GM18498 (cell line): ENCODE measurements around the gene CCDC197.
A peak's percentile ranks its signal among the peaks of the same experiment; 100 is the strongest.

Experiments
- ATAC-seq: cut with Tn5 transposase; IDR thresholded peaks from one replicate; pipeline ENCODE4 v1.9.1; 2021; ENCODE audit warnings: mild to moderate bottlenecking, moderate library complexity; ENCODE audit not compliant: unreplicated experiment

Gene CCDC197

DNA sequence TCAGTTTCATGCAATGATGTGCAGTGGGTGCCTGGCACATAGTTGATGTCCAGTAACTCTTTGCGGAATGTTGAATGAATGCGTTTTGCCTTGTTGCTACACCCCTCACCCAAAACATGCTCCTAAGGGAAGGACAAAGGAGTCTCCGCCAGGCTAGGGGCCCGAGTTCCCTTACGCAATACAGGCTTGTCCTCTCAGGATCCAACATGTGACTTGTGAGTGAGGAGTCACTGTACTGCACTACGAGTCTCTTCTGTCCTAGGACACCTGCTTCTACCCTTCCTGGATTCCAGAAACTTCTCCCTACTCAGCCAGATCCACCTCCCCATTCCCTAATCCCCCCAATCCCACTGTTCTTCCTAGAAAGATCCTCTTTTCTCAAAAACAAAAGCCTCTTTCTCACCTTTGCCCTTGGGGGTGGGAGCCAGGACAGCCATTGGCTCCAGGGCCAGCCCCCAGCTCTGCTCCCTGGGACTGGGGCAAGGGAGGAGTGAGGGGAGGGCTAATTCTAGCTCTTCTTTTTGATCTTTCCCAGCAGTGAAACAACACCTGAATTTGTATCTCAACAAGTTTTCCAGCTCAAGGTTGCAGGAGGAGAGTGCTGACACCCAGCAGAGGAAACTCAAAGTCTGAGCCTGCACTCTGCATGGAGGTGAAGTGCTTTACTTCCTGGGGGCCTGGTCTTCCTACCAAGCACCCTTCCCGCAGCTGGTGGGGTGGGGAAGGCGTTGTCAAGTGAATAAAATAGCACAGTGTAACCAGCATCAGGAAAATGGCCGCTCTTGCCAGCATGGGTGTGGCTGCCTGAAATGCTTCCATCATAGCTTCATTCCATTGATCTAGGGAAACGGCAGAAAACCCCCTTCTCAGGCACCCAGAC is 25.7 kb downstream of the CCDC197 start:
- no peak for ATAC-seq

DNA sequence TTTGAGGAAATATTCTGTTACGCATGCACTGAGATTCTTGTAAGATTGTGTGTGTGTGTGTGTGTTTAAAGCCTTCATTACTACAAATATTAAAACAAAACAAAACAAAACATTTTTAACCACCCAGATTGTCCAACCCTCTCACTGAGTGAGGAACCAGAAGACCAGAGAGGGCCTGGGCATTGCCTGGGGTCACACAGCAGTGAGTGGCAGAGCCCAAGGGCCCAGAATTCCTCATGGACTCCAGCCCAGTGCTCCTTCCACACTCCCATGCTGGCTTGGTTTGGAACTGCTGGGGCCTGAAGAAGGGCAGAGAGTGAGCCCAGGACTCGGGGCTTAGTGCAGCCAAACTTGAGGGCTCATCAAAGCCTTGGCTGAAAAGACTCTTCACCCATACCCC is 27.4 kb downstream of the CCDC197 start:
- ATAC-seq = no peak

DNA sequence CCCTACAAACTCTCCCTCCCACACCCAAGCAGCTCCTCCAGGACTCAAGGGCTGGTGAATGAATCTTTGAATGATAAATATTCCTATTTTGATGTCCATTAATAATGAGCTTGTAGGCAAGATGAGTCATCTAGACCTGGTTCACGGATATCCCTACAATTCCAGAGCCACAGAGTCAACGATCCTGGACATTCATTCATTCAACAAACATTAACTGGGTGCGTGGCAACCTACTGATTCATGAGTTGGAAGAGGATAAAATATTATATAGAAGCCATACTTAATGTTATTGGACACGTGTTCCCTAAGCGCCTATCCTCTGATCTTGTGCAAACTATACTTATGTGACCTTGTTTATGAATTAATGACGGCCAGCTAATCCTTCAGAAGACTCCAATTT is 28.6 kb downstream of the CCDC197 start:
- no peak for ATAC-seq

DNA sequence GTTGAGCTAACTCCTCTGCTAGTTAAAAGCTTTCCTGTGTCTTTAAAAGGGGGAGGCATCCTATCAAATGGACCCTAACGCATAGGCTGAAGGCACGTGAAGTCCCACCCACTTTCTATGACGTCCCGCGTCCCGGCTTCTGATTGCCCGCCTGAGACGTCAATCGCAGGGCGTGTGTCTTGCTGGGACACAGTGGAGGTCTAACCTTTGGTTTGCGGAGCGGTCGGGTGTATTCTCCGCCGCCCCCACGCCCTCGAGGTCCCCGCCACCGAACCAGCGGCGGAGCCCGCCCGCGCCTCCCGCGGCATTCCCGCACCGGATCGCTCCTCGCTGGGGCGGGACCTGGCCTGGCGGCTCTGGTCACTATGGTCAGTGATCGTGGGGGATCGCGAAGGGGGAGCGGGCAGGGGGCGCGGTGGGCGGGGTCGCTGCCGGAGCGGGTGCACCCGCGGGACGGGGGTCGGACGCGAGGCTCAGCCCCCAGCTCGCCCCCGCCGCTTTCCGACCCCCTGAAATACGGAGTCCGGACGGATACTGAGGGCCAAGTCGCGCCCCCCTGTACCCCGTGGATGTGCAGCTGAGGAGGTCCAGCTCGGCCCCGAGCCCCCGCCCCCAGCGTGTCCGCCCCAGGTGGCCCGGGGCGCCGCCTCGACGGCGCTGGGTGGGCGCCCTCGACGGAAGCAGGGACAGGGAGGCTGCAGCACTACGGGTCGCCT is 29.2 kb downstream of the CCDC197 start, which contains the start of gene OTUB2:
TSS of gene OTUB2 (plus strand) at position 168 of the 716 bp plus-strand sequence. CDS start at position 366, 198 bp downstream.
- peak; percentile 100 for ATAC-seq

DNA sequence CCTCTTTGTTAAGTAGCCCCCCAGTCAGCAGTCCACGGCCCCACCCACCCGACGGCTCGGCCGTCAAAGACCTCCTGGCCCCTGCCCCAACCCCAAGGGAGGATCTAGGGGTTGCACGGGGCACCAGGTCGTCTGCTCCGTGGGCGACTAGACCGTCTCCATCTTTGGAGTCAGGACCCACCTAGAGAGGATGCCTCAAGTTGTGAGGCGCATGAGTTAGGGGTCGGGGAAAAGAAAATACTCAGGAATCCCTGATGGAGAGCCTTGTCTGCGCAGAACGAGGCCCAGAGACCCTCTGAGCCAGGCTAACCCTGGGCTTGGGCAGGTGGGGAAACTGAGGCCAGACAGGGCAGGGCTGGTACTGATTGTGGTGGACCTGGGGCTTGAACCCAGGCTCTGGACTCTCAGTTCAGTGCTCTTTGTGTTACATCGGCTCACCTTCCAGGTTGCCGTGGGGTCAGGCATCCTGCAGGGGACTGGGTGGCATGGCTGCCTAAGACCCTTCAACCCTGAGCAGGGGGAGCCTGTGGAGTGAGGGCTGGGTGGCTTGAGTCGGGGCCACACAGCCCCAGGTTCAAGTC is 29.9 kb downstream of the CCDC197 start:
- no peak for ATAC-seq

DNA sequence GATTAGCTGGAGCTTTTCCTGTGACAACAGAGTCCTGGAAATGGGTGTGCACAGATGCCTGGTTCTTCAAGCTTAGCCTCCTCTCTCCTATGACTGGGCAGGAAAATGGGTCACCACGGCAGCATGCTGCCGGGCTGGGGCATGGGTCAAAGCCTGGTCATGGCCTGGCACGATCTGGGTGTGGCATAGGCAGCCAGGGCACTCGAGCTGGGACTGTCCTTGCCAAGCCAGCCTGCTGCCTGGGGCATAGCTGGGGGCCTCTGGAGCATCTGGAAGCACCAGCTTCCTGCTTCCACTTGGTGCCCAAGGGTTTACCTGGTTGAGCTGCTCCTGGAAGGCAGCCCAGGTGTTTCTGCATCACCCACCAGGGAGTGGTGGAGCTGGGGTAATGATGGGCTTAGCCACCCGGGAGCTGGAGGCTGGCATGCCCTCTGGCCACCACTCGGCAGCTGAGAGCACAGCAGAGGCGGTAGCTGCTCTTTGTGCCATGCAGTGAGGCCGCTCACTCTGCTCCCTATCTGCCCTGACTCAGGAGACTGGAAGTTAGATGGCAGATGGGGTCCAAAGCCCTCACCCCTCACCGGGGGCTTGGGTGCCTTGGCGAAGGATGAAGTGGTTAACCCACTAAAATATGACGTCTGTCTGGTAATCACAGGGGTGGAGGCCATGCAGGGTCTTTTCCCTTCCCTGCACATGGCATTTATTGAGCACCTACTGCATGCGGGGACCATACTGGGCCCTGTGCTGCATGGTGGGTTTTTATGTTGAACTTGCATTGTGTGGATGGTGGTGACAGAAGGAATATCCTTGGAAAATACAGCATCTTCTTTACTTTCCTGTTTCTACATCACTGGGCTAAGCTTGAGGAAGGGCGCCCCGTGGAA is 30.7 kb downstream of the CCDC197 start:
- no peak for ATAC-seq

DNA sequence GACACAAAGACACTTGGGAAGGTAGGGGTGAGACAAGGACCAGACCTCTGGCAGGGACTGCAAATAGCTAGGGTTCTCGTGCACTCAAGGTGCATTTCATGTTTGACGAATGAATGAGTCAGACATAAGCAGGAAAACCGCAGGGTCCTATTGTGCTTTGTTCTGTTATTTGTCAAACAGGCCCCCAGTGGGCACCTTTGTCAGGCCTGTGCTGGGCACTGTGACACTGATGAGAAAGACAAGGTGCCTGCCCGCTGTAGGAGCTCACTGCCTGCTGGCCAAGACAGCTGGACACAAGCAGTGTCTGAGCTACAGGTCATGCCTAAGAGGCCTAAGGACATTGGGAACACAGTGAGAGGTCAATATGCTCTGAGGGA is 31.3 kb downstream of the CCDC197 start:
- no peak for ATAC-seq

DNA sequence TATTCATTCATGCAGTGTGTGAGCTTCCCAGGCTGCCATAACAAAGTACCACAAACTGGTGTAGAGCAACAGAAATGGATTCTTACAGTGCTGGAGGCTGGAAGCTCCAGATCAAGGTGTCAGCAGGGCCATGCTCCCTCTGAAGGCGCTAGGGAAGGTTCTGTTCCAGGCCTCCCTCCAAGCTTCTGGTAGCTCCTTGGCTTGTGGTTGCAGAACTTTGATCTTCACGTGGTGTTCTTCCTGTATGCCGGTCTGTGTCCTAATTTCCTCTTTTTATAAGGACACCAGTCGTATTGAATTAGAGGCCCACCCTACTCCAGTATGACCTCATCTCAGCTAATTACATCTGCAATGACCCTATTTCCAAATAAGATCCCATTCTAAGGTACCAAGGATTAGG is 32.2 kb downstream of the CCDC197 start:
- ATAC-seq = no peak

DNA sequence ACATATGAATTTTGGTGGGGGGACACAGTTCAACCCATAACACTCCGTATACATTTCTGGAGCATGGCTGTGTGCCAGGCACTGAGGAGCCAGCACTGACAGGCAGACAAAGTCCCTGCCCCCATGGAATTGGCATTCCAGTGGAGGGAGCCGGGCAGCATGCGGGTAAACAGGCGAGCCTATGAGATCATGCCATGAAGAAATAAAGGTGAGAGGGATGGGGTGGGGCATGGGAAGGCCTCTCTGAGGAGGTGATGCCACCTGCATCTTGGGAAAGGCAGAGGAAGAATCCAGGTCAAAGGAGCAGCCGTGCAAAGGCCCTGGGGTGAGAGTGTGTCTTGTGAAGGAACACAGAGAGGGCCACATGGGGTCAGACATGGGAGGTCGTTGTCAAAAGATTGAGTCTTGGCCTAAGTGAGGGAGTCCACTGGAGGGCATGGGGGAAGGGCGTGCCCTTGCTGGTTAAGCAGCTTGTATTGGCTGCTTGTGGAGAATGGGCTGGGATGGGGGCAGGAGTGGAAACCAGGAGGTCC is 32.6 kb downstream of the CCDC197 start:
- ATAC-seq = no peak

DNA sequence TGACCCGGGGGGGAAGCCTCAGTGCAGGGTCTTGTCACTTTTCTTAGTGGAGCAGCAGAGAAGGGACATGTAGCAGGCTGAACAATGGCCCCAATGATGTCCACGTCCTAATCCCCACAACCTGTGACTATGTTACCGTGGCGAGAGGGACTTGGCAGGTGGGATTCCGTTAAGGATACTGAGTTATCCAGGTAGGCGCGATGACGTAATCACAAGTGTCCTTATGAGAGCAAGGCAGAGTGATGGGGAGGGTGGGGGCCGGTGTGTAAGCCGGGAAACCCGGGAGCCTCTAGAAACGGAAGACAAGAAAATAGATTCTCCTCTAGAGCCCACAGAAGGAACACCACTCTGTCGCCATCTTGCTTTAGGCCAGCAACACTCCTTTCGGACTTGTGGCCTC is 33.5 kb downstream of the CCDC197 start:
- no peak for ATAC-seq

DNA sequence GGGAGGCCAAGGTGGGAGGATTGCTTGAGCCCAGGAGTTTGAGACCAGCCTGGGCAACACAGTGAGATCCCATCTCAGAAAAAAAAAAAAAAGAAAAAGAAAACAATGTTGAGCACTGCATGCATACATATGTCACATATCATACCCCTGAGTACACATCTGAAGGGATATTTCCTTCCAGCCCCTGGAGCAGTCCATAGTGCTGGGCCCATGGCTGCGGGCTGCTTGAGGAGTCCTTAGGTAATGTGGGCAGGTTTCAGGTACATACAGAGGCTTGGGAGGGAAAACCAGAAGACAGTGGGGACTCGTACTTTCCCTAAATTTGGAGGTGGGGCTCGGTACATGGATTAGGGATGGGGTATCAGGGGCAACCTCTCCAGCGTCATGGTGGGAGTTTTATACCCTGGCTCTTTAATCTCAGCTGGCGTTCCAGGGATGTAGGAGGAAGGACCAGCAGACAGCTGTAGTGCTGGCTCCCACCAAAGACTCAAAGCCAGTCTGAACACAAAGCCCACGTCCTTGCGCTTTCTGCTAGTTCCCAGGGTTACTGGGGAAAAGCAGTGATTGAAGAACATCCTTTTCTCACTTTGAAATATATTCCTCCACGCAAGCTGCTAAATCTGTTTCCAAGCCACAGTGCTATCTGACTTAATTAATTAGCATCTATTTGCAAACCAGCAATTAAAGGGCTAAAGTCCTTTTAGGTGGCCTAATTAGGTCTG is 34.2 kb downstream of the CCDC197 start:
- ATAC-seq = no peak

DNA sequence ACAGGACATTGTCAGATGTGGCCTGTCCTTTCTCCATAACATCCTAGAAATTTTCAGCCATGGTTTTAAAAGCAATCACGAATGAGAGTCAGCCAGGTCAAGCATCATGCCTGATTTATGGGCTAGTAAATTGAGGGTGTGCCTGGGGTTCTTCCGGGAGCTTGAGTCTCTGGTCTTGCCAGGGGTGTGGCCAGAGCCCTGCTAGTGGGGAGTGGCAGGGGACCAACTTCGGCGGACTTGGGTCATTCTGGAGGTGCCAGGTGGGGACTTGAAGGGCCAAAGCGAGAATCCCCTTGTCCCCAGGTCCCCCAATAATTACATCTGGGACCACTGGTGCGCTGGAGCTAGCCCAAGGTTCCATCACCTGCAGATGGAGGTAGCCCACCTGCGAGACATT is 34.8 kb downstream of the CCDC197 start:
- ATAC-seq = no peak

DNA sequence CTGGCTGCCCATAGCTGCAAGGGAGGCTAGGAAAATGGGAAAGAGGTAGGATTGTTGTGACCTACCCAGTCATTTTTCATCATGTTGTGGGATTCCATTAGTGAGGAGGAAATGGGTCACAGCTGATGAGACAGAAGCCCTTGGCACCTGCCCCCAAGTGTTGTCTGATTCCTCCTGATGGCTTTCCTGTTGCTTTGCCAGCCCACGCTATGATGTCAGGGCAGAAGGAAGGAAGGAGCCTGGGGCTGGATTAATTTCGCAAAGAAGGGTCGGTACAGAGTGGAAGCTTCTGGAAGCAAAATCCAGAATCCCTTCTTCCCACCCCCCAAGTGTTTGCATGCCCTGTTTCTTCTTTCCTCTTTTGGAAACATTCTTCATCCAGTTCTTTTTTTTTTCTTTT is 37.8 kb downstream of the CCDC197 start:
- no peak for ATAC-seq

DNA sequence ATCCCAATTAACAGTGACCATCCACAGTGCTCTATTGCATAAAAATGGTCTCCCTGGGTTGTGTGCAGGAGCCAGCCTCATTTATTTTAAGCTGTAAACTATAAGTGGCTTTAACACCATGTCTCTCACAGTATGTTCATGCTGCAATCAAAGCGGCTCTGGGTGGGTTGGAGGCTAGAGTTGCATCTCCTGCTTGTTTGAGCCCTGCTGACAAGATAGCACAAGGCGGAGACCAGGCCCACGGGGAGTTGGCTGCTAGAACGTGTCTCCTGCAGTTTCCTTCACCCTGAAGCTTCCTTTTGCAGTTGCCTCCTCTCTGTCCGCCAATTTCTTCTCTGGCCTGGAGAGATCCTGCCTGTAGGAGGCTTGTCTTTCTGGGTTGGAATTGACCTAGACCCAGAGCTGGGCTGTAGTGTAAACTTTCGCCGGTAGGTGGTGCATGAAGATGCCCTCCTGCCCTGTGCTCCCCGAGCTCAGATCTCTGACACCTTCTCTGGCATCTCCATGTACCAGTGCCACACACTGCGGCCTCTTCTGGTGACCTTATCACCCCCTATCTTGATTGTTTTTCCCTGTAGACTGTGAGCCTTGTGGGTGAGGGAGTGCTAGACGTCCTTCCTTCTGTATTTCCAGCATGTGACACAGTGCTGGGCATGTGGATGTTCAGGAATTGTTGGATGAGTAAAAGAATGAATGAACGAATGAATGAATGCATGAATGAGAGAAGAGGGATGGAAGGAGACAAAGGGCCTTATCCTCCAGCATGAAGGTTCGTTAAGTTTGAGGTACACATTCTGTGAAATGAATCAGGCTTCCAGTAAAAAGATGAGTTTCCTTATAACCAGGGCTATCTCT is 39.4 kb downstream of the CCDC197 start:
- ATAC-seq = peak; percentile 94

DNA sequence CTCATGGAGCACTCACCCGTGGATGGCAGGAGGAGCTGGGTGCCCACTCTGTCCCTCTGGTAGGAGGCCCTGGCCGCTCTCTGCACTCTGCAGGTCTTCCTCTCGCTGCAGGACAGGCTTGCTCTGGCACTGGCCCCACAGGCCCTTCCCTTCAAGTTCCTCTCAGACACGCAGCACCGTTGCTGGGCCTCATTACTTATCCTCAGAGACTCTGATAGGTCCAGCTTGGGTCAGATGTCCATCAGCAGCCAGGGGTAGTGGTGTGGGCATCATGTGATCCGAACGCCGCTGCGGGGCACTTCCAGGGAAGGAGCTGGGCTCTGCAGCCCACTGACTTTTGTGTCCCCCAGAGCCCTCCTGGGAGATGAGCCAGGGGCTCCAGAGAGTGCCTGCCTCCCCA is 40.9 kb downstream of the CCDC197 start:
- ATAC-seq = no peak

DNA sequence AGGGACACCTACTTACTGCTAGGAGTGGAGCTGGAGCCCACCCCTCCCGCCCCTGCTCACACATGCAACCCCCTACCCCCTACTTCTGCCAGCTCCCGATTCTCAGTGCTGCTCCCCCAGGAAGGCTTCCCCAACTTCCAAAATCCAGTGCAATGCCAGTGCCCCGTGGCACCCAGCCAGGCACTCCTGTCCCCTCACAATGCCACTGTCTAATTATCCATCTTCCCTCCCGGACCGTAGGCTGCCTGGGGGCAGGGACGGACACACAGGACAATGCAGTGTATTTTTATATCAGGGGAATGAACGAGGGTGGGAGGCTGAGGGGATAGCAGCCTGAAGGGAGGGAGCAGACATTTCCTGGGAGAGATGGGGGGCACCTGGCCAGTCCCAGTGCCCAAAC is 41.4 kb downstream of the CCDC197 start:
- no peak for ATAC-seq

DNA sequence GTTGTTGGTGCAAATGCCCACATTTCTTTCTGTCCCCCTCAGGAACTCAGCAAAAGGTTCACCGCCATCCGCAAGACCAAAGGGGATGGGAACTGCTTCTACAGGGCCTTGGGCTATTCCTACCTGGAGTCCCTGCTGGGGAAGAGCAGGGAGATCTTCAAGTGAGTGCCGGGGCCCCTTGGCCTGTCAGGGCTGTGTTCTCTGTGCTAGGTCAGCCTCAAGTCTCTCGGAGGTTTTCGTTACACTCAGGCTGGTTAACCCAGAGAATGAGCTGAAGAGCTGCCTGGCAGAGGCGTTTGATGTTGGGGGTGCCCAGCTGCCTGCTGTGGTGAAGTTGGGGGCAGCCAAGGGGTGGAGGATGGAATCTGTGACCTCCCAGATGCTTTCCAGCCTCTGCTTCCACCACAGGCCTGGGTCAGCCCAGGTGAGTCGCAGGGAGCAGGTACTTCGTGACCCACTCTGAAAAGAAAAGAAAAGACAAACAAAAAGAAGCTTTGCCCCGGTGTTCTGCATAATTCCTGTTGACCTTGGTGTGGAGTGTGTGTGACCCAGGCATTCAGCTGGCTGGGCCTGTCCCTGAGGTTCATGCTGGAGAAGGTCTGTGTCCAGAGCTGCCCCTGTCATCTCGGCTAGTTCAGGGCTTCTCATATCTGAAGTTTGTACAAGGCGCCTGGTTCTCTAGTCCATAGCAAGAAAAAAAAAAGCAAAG is 42.0 kb downstream of the CCDC197 start:
- no peak for ATAC-seq

DNA sequence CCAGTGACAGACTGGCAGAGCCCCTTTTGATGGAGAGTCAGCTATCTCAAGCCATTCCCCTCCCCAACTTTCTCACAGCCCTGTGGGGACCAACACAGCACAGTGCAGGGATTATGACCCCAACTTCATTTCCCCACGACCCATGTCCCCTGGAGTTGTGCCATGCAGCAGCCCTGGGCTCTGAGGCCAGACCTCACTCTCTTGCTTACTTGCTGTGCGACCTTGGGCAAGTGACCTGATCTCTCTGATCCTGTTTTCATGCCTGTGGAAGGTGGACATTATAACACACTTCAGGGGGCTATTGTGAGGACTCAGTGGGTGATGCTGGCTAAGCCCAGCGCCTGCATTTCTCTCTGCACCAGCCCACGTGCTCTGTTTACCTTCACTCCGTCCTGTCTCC is 43.1 kb downstream of the CCDC197 start:
- ATAC-seq = no peak
